ENCODE data around the gene AGBL4.

The AGBL4 gene

GRCh38 chr1:49694251-49694827 lies 329.4 kb downstream of the AGBL4 start:
- no peak for DNase-seq

- no peak for DNase-seq
These were observed 337.6 kb downstream of the AGBL4 start for GRCh38 chr1:49686107-49686506.

- no peak for DNase-seq
These were observed 346.0 kb downstream of the AGBL4 start for GRCh38 chr1:49677706-49678105.

GRCh38 chr1:49651136-49651535 lies 372.6 kb downstream of the AGBL4 start:
- DNase-seq = no peak

- DNase-seq = no peak
These were observed 393.6 kb downstream of the AGBL4 start for GRCh38 chr1:49630156-49630555.

- no peak for DNase-seq
These were observed 396.0 kb downstream of the AGBL4 start for GRCh38 chr1:49627781-49628180.

GRCh38 chr1:49626472-49626871 lies 397.3 kb downstream of the AGBL4 start:
- no peak for DNase-seq

GRCh38 chr1:49622877-49623276 lies 400.9 kb downstream of the AGBL4 start:
- DNase-seq = no peak

- DNase-seq = no peak
These were observed 417.7 kb downstream of the AGBL4 start for GRCh38 chr1:49606082-49606481.

- DNase-seq = no peak
These were observed 426.3 kb downstream of the AGBL4 start for GRCh38 chr1:49597436-49597835.

GRCh38 chr1:49576327-49576901 lies 447.3 kb downstream of the AGBL4 start:
- DNase-seq = no peak

GRCh38 chr1:49556676-49557234 lies 467.0 kb downstream of the AGBL4 start:
- DNase-seq = no peak

GRCh38 chr1:49552101-49552500 lies 471.7 kb downstream of the AGBL4 start:
- no peak for DNase-seq

- no peak for DNase-seq
These were observed 479.1 kb downstream of the AGBL4 start for GRCh38 chr1:49544615-49545014.

GRCh38 chr1:49541096-49541752 lies 482.5 kb downstream of the AGBL4 start:
- DNase-seq = no peak

- no peak for DNase-seq
These were observed 496.0 kb downstream of the AGBL4 start for GRCh38 chr1:49527606-49528305.

- no peak for DNase-seq
These were observed 497.1 kb downstream of the AGBL4 start for GRCh38 chr1:49526672-49527071.

- no peak for DNase-seq
These were observed 500.0 kb downstream of the AGBL4 start for GRCh38 chr1:49523764-49524163.

GRCh38 chr1:49466961-49467360 lies 556.8 kb downstream of the AGBL4 start:
- no peak for DNase-seq

GRCh38 chr1:49465486-49466185 lies 558.1 kb downstream of the AGBL4 start:
- no peak for DNase-seq

- no peak for DNase-seq
These were observed 575.6 kb downstream of the AGBL4 start for GRCh38 chr1:49448200-49448599.

- no peak for DNase-seq
These were observed 586.9 kb downstream of the AGBL4 start for GRCh38 chr1:49436865-49437264.

- no peak for DNase-seq
These were observed 588.5 kb downstream of the AGBL4 start for GRCh38 chr1:49435291-49435690.
